IMR-90 (cell line): ENCODE data around the gene CLEC3B. TPM values are rescaled to one million over a fixed set of nuclear protein-coding genes. Genes with fewer than 3 reads are reported as not detected.

ENCODE experiments used
- ATAC-seq: fragments of 200-7000 bp; cut with Tn5 transposase; 2 replicates; pipeline ENCODE4 v1.9.1; 2020; ENCODE audit warnings: low read depth, mild to moderate bottlenecking, moderate library complexity
- BruUV-seq: library from RNA; stranded (reverse); fragments of 400-500 nt; replicated peaks from 2 replicates; lab custom pipeline; 2021; lab: Mats Ljungman, UMichigan
- CTCF ChIA-PET: fragments of 300-600 bp; formaldehyde crosslinking; extraction: SDS; loops from one replicate; lab custom pipeline; 2021; ENCODE audit warnings: antibody characterized with exemption; lab: Yijun Ruan, JAX
- POLR2A ChIA-PET: fragments of 300-600 bp; sonication (Branson Sonifier 250); formaldehyde crosslinking; loops from one replicate; lab custom pipeline; 2022; ENCODE audit warnings: antibody characterized with exemption; ENCODE audit not compliant: unreplicated experiment; lab: Charles Lee
- DNase-seq: peaks from one replicate; pipeline ENCODE4 v3.0.0; 2013
- H2AFZ ChIP-seq: replicated peaks from 2 replicates; pipeline ENCODE3; 2013; ENCODE audit warnings: low read length, mild to moderate bottlenecking; ENCODE audit not compliant: poor library complexity
- H2AK5ac ChIP-seq: 2 replicates; pipeline ENCODE4 v1.6.1; 2013; ENCODE audit warnings: low read depth, low read length, inconsistent platforms
- H2AK9ac ChIP-seq: replicated peaks from 2 replicates; pipeline ENCODE3; 2013; ENCODE audit warnings: mild to moderate bottlenecking, low read depth, low read length, moderate library complexity; ENCODE audit not compliant: poor library complexity
- H2BK120ac ChIP-seq: 2 replicates; pipeline ENCODE4 v1.6.1; 2013; ENCODE audit warnings: low read depth, low read length, inconsistent platforms
- H2BK15ac ChIP-seq: 3 replicates; pipeline ENCODE4 v1.6.1; 2013; ENCODE audit warnings: low read depth, low read length, inconsistent platforms
- H2BK20ac ChIP-seq: 2 replicates; pipeline ENCODE4 v1.6.1; 2013; ENCODE audit warnings: low read depth, mild to moderate bottlenecking, inconsistent platforms, low read length, moderate library complexity
- H2BK5ac ChIP-seq: 2 replicates; pipeline ENCODE4 v1.6.1; 2013; ENCODE audit warnings: mild to moderate bottlenecking, low read depth, low read length, inconsistent platforms; ENCODE audit not compliant: poor library complexity, severe bottlenecking
- H3K14ac ChIP-seq: replicated peaks from 2 replicates; pipeline ENCODE4 v1.6.1; 2013; ENCODE audit warnings: low read depth, low read length, inconsistent platforms
- H3K18ac ChIP-seq: 2 replicates; pipeline ENCODE4 v1.6.1; 2013; ENCODE audit warnings: low read depth, low read length, control low read depth
- H3K23ac ChIP-seq: 2 replicates; pipeline ENCODE4 v1.6.1; 2013; ENCODE audit warnings: low read depth, low read length, inconsistent platforms
- H3K27ac ChIP-seq: 2 replicates; pipeline ENCODE4 v1.5.1; 2013; ENCODE audit warnings: mild to moderate bottlenecking, control low read depth, low read length; ENCODE audit not compliant: insufficient read depth
- H3K27me3 ChIP-seq: 2 replicates; pipeline ENCODE4 v1.6.1; 2013; ENCODE audit warnings: low read length; ENCODE audit not compliant: control insufficient read depth, insufficient read depth
- H3K36me3 ChIP-seq: 2 replicates; pipeline ENCODE4 v1.6.1; 2013; ENCODE audit warnings: low read length, mixed read lengths; ENCODE audit not compliant: control insufficient read depth, insufficient read depth
- H3K4ac ChIP-seq: 2 replicates; pipeline ENCODE4 v1.6.1; 2013; ENCODE audit warnings: low read depth, low read length, inconsistent platforms
- H3K4me1 ChIP-seq: 2 replicates; pipeline ENCODE4 v1.6.1; 2013; ENCODE audit warnings: low read length, mixed read lengths; ENCODE audit not compliant: control insufficient read depth, insufficient read depth
- H3K4me2 ChIP-seq: 2 replicates; pipeline ENCODE4 v1.6.1; 2013; ENCODE audit warnings: low read depth, mild to moderate bottlenecking, control low read depth, low read length, moderate library complexity
- H3K4me3 ChIP-seq: 2 replicates; pipeline ENCODE4 v1.5.1; 2013; ENCODE audit warnings: low read depth, mild to moderate bottlenecking, control low read depth, low read length, moderate library complexity; ENCODE audit not compliant: insufficient read depth
- H3K56ac ChIP-seq: 2 replicates; pipeline ENCODE4 v1.6.1; 2013; ENCODE audit warnings: low read length, inconsistent platforms; ENCODE audit not compliant: insufficient read depth; ENCODE audit errors: extremely low read depth
- H3K79me1 ChIP-seq, 2 experiments: 2 replicates each; pipeline ENCODE4 v1.6.1; 2013; ENCODE audit warnings: low read length in 2 of 2, inconsistent platforms in 1 of 2, low read depth in 1 of 2
- H3K9ac ChIP-seq: 2 replicates; pipeline ENCODE4 v1.6.1; 2013; ENCODE audit warnings: low read depth, low read length, control low read depth
- H3K9me1 ChIP-seq: 2 replicates; pipeline ENCODE4 v1.6.1; 2013; ENCODE audit warnings: low read length, inconsistent platforms; ENCODE audit not compliant: insufficient read depth
- H3K9me3 ChIP-seq: 2 replicates; pipeline ENCODE4 v1.6.1; 2013; ENCODE audit warnings: low read length; ENCODE audit not compliant: control insufficient read depth, insufficient read depth
- H4K20me1 ChIP-seq: 2 replicates; pipeline ENCODE4 v1.6.1; 2013; ENCODE audit warnings: low read length, inconsistent platforms; ENCODE audit not compliant: insufficient read depth
- H4K5ac ChIP-seq: 2 replicates; pipeline ENCODE4 v1.6.1; 2013; ENCODE audit warnings: mild to moderate bottlenecking, low read depth, low read length, control low read depth
- H4K8ac ChIP-seq, 2 experiments: 2 replicates each; pipeline ENCODE4 v1.6.1; 2013; ENCODE audit warnings: low read depth in 2 of 2, low read length in 2 of 2, control low read depth in 1 of 2, inconsistent platforms in 1 of 2
- H4K91ac ChIP-seq: 2 replicates; pipeline ENCODE4 v1.6.1; 2013; ENCODE audit warnings: low read depth, low read length, inconsistent platforms; ENCODE audit not compliant: insufficient read depth
- BHLHE40 ChIP-seq: fragments of 150-350 bp; IDR thresholded peaks from 2 replicates; pipeline ENCODE4 v1.6.1; 2016; ENCODE audit warnings: mild to moderate bottlenecking, low read depth, low read length
- CEBPB ChIP-seq: IDR thresholded peaks from 2 replicates; pipeline ENCODE4 v1.6.1; 2012; ENCODE audit warnings: low read depth, low read length, improper control_type of control experiment
- CTCF ChIP-seq: conservative IDR thresholded peaks from 2 replicates; pipeline ENCODE4 v1.5.1; 2012; ENCODE audit warnings: mild to moderate bottlenecking, low read depth, low read length, improper control_type of control experiment
- MAFK ChIP-seq: IDR thresholded peaks from 2 replicates; pipeline ENCODE4 v1.6.1; 2012; ENCODE audit warnings: low read depth, low read length, improper control_type of control experiment
- MAZ ChIP-seq: IDR thresholded peaks from 2 replicates; pipeline ENCODE4 v1.6.1; 2012; ENCODE audit warnings: low read depth, mild to moderate bottlenecking, low read length, improper control_type of control experiment, moderate library complexity, borderline replicate concordance
- NFE2L2 ChIP-seq: fragments of 150-350 bp; IDR thresholded peaks from 2 replicates; pipeline ENCODE4 v1.6.1; 2016; ENCODE audit warnings: low read depth, mild to moderate bottlenecking, low read length
- RAD21 ChIP-seq: IDR thresholded peaks from 2 replicates; pipeline ENCODE4 v1.6.1; 2012; ENCODE audit warnings: low read length, improper control_type of control experiment
- RCOR1 ChIP-seq: IDR thresholded peaks from 2 replicates; pipeline ENCODE4 v1.6.1; 2012; ENCODE audit warnings: mild to moderate bottlenecking, low read length, improper control_type of control experiment; ENCODE audit not compliant: insufficient replicate concordance
- SMC3 ChIP-seq: fragments of 150-350 bp; IDR thresholded peaks from 2 replicates; pipeline ENCODE4 v1.6.1; 2016; ENCODE audit warnings: low read depth, mild to moderate bottlenecking, antibody characterized with exemption, low read length, moderate library complexity
- WGBS, 2 experiments: methylation state at CpG; one replicate each; pipeline versions ENCODE4 v1.1.5 to v1.1.7; 2013; ENCODE audit warnings: missing lambda C conversion rate in 2 of 2; ENCODE audit not compliant: insufficient read length in 1 of 2; ENCODE audit errors: extremely low coverage in 2 of 2; 5-methylcytosine and 5-hydroxymethylcytosine counted together
- dilution Hi-C: fragments of 300-500 bp; cut with HindIII; formaldehyde crosslinking; loops from one replicate; pipeline ENCODE4 v1.14.3; 2018; ENCODE audit warnings: low sequenced_read_pairs; ENCODE audit not compliant: unreplicated experiment
- in situ Hi-C: fragments of 300-500 bp; cut with MboI; formaldehyde crosslinking; loops from 3 replicates; pipeline ENCODE4 v1.14.3; 2019; ENCODE audit warnings: low sequenced_read_pairs, inconsistent platforms, mixed read lengths
- intact Hi-C: fragments of 100-400 bp; cut with micrococcal nuclease; formaldehyde crosslinking; loops from 2 replicates; pipeline ENCODE4 v1.10.0; 2022
- polyA plus RNA-seq, 3 experiments: library from polyadenylated mRNA; depleted of rRNA; stranded (reverse); fragments of >200 nt; gene quantifications; 2 replicates each; pipeline ENCODE4 v1.2.3, GENCODE V29; 2012; ENCODE audit warnings: low replicate concordance in 1 of 3
- total RNA-seq: library from RNA; depleted of rRNA; stranded (reverse); fragments of >200 nt; gene quantifications from 2 replicates; pipeline ENCODE4 v1.2.3, GENCODE V29; 2012
- TF ChIP-seq, protein P1 (sequence below): fragments of 150-350 bp; IDR thresholded peaks from 2 replicates; pipeline ENCODE4 v1.6.1; 2016; ENCODE audit warnings: low read depth, mild to moderate bottlenecking, low read length, moderate library complexity, borderline replicate concordance
- TF ChIP-seq, protein P2 (sequence below): fragments of 150-350 bp; IDR thresholded peaks from 2 replicates; pipeline ENCODE4 v1.6.1; 2017; ENCODE audit warnings: mild to moderate bottlenecking, antibody characterized with exemption, low read length, low read depth

CLEC3B gene
- total and polyA plus RNA-seq, 2 of the 4 experiments (the other 2 are of a cell fraction), result 3.6 to 13.2 TPM

- TF ChIP-seq RCOR1, result no peak
These were observed 17.7 kb downstream of the CLEC3B start (continued) for GRCh38 chr3:45043728-45044299.

DNA sequence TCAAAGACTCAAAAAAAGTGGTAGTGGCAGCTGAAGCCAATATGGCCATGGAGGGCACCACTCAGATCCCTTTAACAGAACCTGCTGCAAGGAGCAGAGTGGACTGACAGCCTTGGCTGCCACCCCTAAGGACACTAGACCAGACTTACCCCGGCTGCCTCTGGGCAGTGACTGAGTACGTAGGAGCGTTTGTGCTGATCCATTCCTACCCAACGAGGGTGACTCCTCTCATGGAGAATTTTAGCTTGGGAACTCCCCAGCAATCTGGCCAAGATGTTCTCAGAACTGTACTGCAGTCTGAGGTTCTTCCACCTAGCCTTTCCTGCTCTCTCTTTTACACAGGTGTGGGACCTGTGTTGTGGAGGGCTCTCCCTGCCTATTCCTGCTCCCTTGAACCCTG, 22.1 kb downstream of the CLEC3B start:
- no peak for ATAC-seq
- CTCF ChIA-PET, result interaction anchor here (1.0 kb wide), 1 partner anchor 73 kb away, joined by 3 read pairs; no protein-coding TSS in a partner anchor
- TF ChIP-seq CEBPB (no peak), CTCF (no peak), NFE2L2 (no peak), MAFK (no peak), RCOR1 (no peak), MAZ (no peak), SMC3 (no peak), BHLHE40 (no peak), RAD21 (no peak)
- TF ChIP-seq, protein P1, sequence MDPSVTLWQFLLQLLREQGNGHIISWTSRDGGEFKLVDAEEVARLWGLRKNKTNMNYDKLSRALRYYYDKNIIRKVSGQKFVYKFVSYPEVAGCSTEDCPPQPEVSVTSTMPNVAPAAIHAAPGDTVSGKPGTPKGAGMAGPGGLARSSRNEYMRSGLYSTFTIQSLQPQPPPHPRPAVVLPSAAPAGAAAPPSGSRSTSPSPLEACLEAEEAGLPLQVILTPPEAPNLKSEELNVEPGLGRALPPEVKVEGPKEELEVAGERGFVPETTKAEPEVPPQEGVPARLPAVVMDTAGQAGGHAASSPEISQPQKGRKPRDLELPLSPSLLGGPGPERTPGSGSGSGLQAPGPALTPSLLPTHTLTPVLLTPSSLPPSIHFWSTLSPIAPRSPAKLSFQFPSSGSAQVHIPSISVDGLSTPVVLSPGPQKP, result no peak
- TF ChIP-seq, protein P2, sequence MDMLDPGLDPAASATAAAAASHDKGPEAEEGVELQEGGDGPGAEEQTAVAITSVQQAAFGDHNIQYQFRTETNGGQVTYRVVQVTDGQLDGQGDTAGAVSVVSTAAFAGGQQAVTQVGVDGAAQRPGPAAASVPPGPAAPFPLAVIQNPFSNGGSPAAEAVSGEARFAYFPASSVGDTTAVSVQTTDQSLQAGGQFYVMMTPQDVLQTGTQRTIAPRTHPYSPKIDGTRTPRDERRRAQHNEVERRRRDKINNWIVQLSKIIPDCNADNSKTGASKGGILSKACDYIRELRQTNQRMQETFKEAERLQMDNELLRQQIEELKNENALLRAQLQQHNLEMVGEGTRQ, result no peak

More for the DNA sequence above, 22.1 kb downstream of the CLEC3B start:
- peak overlapping the region in 1 of 2 experiments; percentile 20; a peak in 1 of 4 replicates for H4K8ac ChIP-seq
- H2AK5ac ChIP-seq, result peak overlapping the region; percentile 81
- peak; percentile 38 for DNase-seq
- no CpG with 5 or more reads among the region's 4 CpGs for WGBS, 2 experiments
- peak overlapping the region; percentile 66 for H3K18ac ChIP-seq
- peak overlapping the region; percentile 33; the same call in 1 of the 2 replicates for H4K91ac ChIP-seq
- peak overlapping the region; percentile 80; the same call in 1 of the 2 replicates for H2BK120ac ChIP-seq
- H2AK9ac ChIP-seq, result no peak overlapping the region
- no peak overlapping the region for H3K23ac ChIP-seq
- H2BK15ac ChIP-seq, result peak overlapping the region; percentile 90; the same call in 2 of the 3 replicates
- H2AFZ ChIP-seq, result peak overlapping the region; percentile 58
- H3K4me2 ChIP-seq, result no peak overlapping the region
- H3K56ac ChIP-seq, result no peak overlapping the region
- no peak overlapping the region for H2BK5ac ChIP-seq
- intact Hi-C loops (loop anchor here (10.0 kb wide), 1 partner anchor 547 kb away; the partner anchor contains the start of gene LIMD1), in situ Hi-C loops (loop anchor here (25.0 kb wide), 1 partner anchor 1039 kb away; no protein-coding TSS in a partner anchor), dilution Hi-C loops (loop anchor here (25.0 kb wide), 1 partner anchor 464 kb away; no protein-coding TSS in a partner anchor)
- peak overlapping the region; percentile 8 for H4K5ac ChIP-seq
- peak overlapping the region; percentile 43; the same call in 1 of the 2 replicates for H3K4ac ChIP-seq
- no peaks in the 10 kb centered on the region for H3K9me3 ChIP-seq
- H3K79me1 ChIP-seq, result peaks cover 0 to 4% of the 10 kb centered on the region in 2 experiments; a peak in 1 of 4 replicates
- H2BK20ac ChIP-seq, result peak overlapping the region; percentile 61
- BruUV-seq, result no TSS peak
- no peak overlapping the region for H3K27ac ChIP-seq
- H4K20me1 ChIP-seq, result no peaks in the 10 kb centered on the region
- H3K36me3 ChIP-seq, result no peaks in the 10 kb centered on the region
- peaks cover 13% of the 10 kb centered on the region for H3K4me1 ChIP-seq
- POLR2A ChIA-PET, result no interaction called here
- no peaks in the 10 kb centered on the region for H3K27me3 ChIP-seq
- peak overlapping the region; percentile 63; the same call in 1 of the 2 replicates for H3K14ac ChIP-seq
- H3K9ac ChIP-seq, result no peak overlapping the region
- peaks cover 10% of the 10 kb centered on the region for H3K9me1 ChIP-seq
- no peak overlapping the region for H3K4me3 ChIP-seq
